Heart left ventricle (tissue), 13 donors: Measurements from ENCODE around the gene SLX9.

ENCODE experiments used
- POLR2A ChIP-seq, 2 donors: fragments of 450-650 bp; IDR thresholded peaks; one replicate each; pipeline ENCODE4 v1.6.1; 2017; ENCODE audit warnings: antibody characterized with exemption in 2 of 2, mild to moderate bottlenecking in 2 of 2, moderate library complexity in 2 of 2
- TF ChIP-seq, protein P1 (sequence below), 12 donors: fragments of 200-600 bp; sonication (generic) in 4 of 12; IDR thresholded peaks; one replicate each; pipeline versions ENCODE4 v1.5.0 to v1.8.0; 2018 to 2022; ENCODE audit warnings: antibody characterized with exemption in 12 of 12, mild to moderate bottlenecking in 5 of 12
- donor health status: ischemic (EF 13 %, LVEDD 7.1; RV severe dilation, severe dysfunction).
- donor health status: DM: no; HTN: yes; CAD: no.
- donor health status: DM: no; HTN: no; CAD: no.
- donor health status: ischemic (EF 25% LVEDD 6.9; RV normal size, moderate dysfunction).
- donor health status: ischemic (EF 25% LVEDD 5.7; RV mildly dilated, moderate dysfunction).
- donor health status: ischemic (EF 35%, LVEDD 5.7; RV mildly dilated, moderate dysfunction).
- donor health status: nonischemic (EF 11% LVEDD 7.7; RV severe dilation, severe dysfunction).
- donor health status: DM: yes; HTN: yes; CAD: no.
- donor health status: PGD.
- donor health status: ischemic (EF 29% LVEDD 5.4; RV normal size, mild dysfunction).
- donor health status: nonischemic (EF 23%, LVEDD 6.1; RV moderate dilation, normal function).

GRCh38 chr21:44890338-44890931, 49.4 kb upstream of the SLX9 start:
- TF ChIP-seq, protein P1, sequence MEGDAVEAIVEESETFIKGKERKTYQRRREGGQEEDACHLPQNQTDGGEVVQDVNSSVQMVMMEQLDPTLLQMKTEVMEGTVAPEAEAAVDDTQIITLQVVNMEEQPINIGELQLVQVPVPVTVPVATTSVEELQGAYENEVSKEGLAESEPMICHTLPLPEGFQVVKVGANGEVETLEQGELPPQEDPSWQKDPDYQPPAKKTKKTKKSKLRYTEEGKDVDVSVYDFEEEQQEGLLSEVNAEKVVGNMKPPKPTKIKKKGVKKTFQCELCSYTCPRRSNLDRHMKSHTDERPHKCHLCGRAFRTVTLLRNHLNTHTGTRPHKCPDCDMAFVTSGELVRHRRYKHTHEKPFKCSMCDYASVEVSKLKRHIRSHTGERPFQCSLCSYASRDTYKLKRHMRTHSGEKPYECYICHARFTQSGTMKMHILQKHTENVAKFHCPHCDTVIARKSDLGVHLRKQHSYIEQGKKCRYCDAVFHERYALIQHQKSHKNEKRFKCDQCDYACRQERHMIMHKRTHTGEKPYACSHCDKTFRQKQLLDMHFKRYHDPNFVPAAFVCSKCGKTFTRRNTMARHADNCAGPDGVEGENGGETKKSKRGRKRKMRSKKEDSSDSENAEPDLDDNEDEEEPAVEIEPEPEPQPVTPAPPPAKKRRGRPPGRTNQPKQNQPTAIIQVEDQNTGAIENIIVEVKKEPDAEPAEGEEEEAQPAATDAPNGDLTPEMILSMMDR (IDR thresholded peaks at IDR 0.05), result no peak
- no peak for TF ChIP-seq POLR2A (IDR thresholded peaks at IDR 0.05)
